ENCODE data around the gene CLECL1. TPM values are rescaled to one million over a fixed set of nuclear protein-coding genes. Genes with fewer than 3 reads are reported as not detected.

Gene CLECL1
- total and polyA plus RNA-seq, 12 donors = 0.38 to 1.9 (median 1.2) TPM; not detected in 4

GRCh38 chr12:9757433-9758025 lies 24.6 kb upstream of the CLECL1 start:
- TF ChIP-seq CTCF (IDR thresholded peaks at IDR 0.05) (no peak), POLR2A (IDR thresholded peaks at IDR 0.05) (no peak)
- no peak overlapping the region for H3K27ac ChIP-seq
- WGBS, 4 donors = 61 to 80% (median 73%) methylated on average over 5 of the region's 5 CpGs
- intact Hi-C loops (cut with DNase I) = no loop called here
- no peaks in the 10 kb centered on the region for H3K36me3 ChIP-seq (replicated peaks in 1 of 2)
- H3K27me3 ChIP-seq = no peaks in the 10 kb centered on the region
- H3K4me3 ChIP-seq = no peak overlapping the region
- DNase-seq = no peak
- no peaks in the 10 kb centered on the region for H3K9me3 ChIP-seq (replicated peaks in 1 of 3)
- no peaks in the 10 kb centered on the region for H3K4me1 ChIP-seq (replicated peaks in 1 of 2)

GRCh38 chr12:9756706-9757105 lies 23.8 kb upstream of the CLECL1 start:
- TF ChIP-seq POLR2A (IDR thresholded peaks at IDR 0.05) (no peak), CTCF (IDR thresholded peaks at IDR 0.05) (no peak)
- intact Hi-C loops (cut with DNase I) = no loop called here
- WGBS, 4 donors = 81 to 87% (median 85%) methylated on average over 5 of the region's 5 CpGs
- H3K27me3 ChIP-seq = no peaks in the 10 kb centered on the region
- H3K36me3 ChIP-seq (replicated peaks in 1 of 2) = no peaks in the 10 kb centered on the region
- H3K9me3 ChIP-seq (replicated peaks in 1 of 3) = no peaks in the 10 kb centered on the region
- H3K27ac ChIP-seq = no peak overlapping the region
- H3K4me1 ChIP-seq (replicated peaks in 1 of 2) = no peaks in the 10 kb centered on the region
- DNase-seq = no peak
- H3K4me3 ChIP-seq = no peak overlapping the region

GRCh38 chr12:9756170-9756569 lies 23.3 kb upstream of the CLECL1 start:
- 55 to 76% (median 68%) methylated on average over 2 of the region's 2 CpGs for WGBS, 4 donors
- Histone ChIP-seq H3K4me3 (no peak overlapping the region), H3K4me1 (replicated peaks in 1 of 2) (no peaks in the 10 kb centered on the region), H3K27ac (no peak overlapping the region), H3K27me3 (no peaks in the 10 kb centered on the region), H3K9me3 (replicated peaks in 1 of 3) (no peaks in the 10 kb centered on the region), H3K36me3 (replicated peaks in 1 of 2) (no peaks in the 10 kb centered on the region)
- no peak for DNase-seq
- intact Hi-C loops (cut with DNase I) = no loop called here
- TF ChIP-seq POLR2A (IDR thresholded peaks at IDR 0.05) (no peak), CTCF (IDR thresholded peaks at IDR 0.05) (no peak)

- H3K27ac ChIP-seq = no peak overlapping the region
- H3K36me3 ChIP-seq (replicated peaks in 1 of 2) = no peaks in the 10 kb centered on the region
- DNase-seq = no peak
- H3K4me3 ChIP-seq = no peak overlapping the region
- no peaks in the 10 kb centered on the region for H3K27me3 ChIP-seq
- no peaks in the 10 kb centered on the region for H3K4me1 ChIP-seq (replicated peaks in 1 of 2)
- WGBS, 4 donors = 60 to 72% (median 64%) methylated on average over 2 of the region's 2 CpGs
- TF ChIP-seq POLR2A (IDR thresholded peaks at IDR 0.05) (no peak), CTCF (IDR thresholded peaks at IDR 0.05) (no peak)
- intact Hi-C loops (cut with DNase I) = no loop called here
- H3K9me3 ChIP-seq (replicated peaks in 1 of 3) = no peaks in the 10 kb centered on the region
These were observed 22.7 kb upstream of the CLECL1 start for GRCh38 chr12:9755567-9755966.
